ENCODE results near the gene ERN1. TPM values are rescaled to one million over a fixed set of nuclear protein-coding genes. Genes with fewer than 3 reads are reported as not detected.

Gene ERN1
- total RNA-seq, 1 experiment from 2014 or later: 6.5 TPM

GRCh38 chr17:64004218-64004770, 125.7 kb downstream of the ERN1 start (continued):
- TF ChIP-seq E2F5 (CRISPR knock-in tag; IDR thresholded peaks at IDR 0.05): no peak
- TF ChIP-seq FOXP1 (CRISPR knock-in tag; IDR thresholded peaks at IDR 0.05; ENCODE audit: borderline replicate concordance): no peak
- no peak for TF ChIP-seq ESRRA (CRISPR knock-in tag; IDR thresholded peaks at IDR 0.05; ENCODE audit: borderline replicate concordance)
- TF ChIP-seq NR2C2 (CRISPR knock-in tag; IDR thresholded peaks at IDR 0.05): no peak
- TF ChIP-seq GRHL2 (CRISPR knock-in tag; IDR thresholded peaks at IDR 0.05; ENCODE audit: insufficient replicate concordance, severe bottlenecking): no peak
- TF ChIP-seq ZNF232 (CRISPR knock-in tag; IDR thresholded peaks at IDR 0.05): no peak
- TF ChIP-seq E2F4 (CRISPR knock-in tag; IDR thresholded peaks at IDR 0.05; ENCODE audit: borderline replicate concordance, low read depth): no peak

DNA sequence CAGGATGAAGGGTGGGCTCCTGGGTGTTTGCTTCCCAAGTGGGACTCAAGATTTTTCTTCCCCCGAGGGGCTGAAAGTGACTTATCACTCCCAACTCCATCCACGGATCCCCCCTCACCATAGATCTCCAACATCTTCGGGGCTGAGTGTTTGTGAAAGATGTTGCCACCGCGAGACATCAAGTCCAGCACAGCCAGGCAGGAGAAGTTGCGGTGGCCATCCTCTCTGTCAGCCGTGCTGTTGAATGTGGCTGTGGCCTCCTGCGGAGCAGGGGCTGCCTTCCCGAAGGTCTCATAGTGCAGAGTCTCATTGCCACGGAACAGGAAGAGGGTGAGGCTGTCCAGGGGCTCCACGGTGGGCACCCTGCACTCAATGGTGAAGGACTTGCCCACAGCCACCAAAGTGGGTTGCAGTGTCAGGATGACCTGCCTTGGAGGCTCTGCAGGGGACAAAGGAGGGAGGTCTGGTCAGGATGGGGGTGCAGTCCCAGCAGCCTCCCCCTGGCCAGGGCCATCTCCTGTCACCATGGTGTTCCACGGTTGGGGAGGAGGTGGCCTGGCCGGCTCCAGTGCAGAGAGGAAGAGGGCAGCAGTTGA, 126.3 kb downstream of the ERN1 start:
- DNase-seq (ENCODE audit: low spot score): no peak
- no peaks in the 10 kb centered on the region for H3K36me3 Mint-ChIP-seq
- ChIA-PET POLR2A (no interaction called here), CTCF (no interaction called here)
- no peak for ATAC-seq
- H3K9me3 Mint-ChIP-seq: no peaks in the 10 kb centered on the region
- peaks cover 20% of the 10 kb centered on the region for H3K4me1 Mint-ChIP-seq
- H3K27ac Mint-ChIP-seq: no peak overlapping the region
- no peak overlapping the region for H3K4me3 Mint-ChIP-seq
- peaks cover 11% of the 10 kb centered on the region for H3K27me3 Mint-ChIP-seq (ENCODE audit: low read depth)
- TF ChIP-seq, protein P1, sequence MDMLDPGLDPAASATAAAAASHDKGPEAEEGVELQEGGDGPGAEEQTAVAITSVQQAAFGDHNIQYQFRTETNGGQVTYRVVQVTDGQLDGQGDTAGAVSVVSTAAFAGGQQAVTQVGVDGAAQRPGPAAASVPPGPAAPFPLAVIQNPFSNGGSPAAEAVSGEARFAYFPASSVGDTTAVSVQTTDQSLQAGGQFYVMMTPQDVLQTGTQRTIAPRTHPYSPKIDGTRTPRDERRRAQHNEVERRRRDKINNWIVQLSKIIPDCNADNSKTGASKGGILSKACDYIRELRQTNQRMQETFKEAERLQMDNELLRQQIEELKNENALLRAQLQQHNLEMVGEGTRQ (CRISPR knock-in tag; IDR thresholded peaks at IDR 0.05): no peak
- TF ChIP-seq PRDM15 (CRISPR knock-in tag; IDR thresholded peaks at IDR 0.05): no peak
- TF ChIP-seq ZNF416 (CRISPR knock-in tag; IDR thresholded peaks at IDR 0.05): no peak
- TF ChIP-seq ATF6 (CRISPR knock-in tag; IDR thresholded peaks at IDR 0.05): no peak
- no peak for TF ChIP-seq MYBL2 (CRISPR knock-in tag; IDR thresholded peaks at IDR 0.05)
- TF ChIP-seq EMX1 (CRISPR knock-in tag; IDR thresholded peaks at IDR 0.05): no peak
- TF ChIP-seq CBFB (CRISPR knock-in tag; IDR thresholded peaks at IDR 0.05; ENCODE audit: low read depth): no peak
- TF ChIP-seq NR3C1 (CRISPR knock-in tag; conservative IDR thresholded peaks at IDR 0.05; ENCODE audit: low read depth): no peak
- TF ChIP-seq ZNF138 (CRISPR knock-in tag; conservative IDR thresholded peaks at IDR 0.05): no peak
- no peak for TF ChIP-seq GRHL2 (CRISPR knock-in tag; IDR thresholded peaks at IDR 0.05; ENCODE audit: insufficient replicate concordance, severe bottlenecking)
- no peak for TF ChIP-seq ZNF671 (CRISPR knock-in tag; IDR thresholded peaks at IDR 0.05)
- TF ChIP-seq, protein P2, sequence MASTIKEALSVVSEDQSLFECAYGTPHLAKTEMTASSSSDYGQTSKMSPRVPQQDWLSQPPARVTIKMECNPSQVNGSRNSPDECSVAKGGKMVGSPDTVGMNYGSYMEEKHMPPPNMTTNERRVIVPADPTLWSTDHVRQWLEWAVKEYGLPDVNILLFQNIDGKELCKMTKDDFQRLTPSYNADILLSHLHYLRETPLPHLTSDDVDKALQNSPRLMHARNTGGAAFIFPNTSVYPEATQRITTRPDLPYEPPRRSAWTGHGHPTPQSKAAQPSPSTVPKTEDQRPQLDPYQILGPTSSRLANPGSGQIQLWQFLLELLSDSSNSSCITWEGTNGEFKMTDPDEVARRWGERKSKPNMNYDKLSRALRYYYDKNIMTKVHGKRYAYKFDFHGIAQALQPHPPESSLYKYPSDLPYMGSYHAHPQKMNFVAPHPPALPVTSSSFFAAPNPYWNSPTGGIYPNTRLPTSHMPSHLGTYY (CRISPR knock-in tag; IDR thresholded peaks at IDR 0.05): no peak
- TF ChIP-seq PRRX2 (CRISPR knock-in tag; IDR thresholded peaks at IDR 0.05): no peak
- TF ChIP-seq NR1H2 (CRISPR knock-in tag; IDR thresholded peaks at IDR 0.05): no peak
- TF ChIP-seq, protein P3, sequence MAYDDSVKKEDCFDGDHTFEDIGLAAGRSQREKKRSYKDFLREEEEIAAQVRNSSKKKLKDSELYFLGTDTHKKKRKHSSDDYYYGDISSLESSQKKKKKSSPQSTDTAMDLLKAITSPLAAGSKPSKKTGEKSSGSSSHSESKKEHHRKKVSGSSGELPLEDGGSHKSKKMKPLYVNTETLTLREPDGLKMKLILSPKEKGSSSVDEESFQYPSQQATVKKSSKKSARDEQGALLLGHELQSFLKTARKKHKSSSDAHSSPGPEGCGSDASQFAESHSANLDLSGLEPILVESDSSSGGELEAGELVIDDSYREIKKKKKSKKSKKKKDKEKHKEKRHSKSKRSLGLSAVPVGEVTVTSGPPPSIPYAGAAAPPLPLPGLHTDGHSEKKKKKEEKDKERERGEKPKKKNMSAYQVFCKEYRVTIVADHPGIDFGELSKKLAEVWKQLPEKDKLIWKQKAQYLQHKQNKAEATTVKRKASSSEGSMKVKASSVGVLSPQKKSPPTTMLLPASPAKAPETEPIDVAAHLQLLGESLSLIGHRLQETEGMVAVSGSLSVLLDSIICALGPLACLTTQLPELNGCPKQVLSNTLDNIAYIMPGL (CRISPR knock-in tag; IDR thresholded peaks at IDR 0.05): no peak
- TF ChIP-seq CREM (CRISPR knock-in tag; IDR thresholded peaks at IDR 0.05): no peak
- TF ChIP-seq, protein P4, sequence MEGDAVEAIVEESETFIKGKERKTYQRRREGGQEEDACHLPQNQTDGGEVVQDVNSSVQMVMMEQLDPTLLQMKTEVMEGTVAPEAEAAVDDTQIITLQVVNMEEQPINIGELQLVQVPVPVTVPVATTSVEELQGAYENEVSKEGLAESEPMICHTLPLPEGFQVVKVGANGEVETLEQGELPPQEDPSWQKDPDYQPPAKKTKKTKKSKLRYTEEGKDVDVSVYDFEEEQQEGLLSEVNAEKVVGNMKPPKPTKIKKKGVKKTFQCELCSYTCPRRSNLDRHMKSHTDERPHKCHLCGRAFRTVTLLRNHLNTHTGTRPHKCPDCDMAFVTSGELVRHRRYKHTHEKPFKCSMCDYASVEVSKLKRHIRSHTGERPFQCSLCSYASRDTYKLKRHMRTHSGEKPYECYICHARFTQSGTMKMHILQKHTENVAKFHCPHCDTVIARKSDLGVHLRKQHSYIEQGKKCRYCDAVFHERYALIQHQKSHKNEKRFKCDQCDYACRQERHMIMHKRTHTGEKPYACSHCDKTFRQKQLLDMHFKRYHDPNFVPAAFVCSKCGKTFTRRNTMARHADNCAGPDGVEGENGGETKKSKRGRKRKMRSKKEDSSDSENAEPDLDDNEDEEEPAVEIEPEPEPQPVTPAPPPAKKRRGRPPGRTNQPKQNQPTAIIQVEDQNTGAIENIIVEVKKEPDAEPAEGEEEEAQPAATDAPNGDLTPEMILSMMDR (IDR thresholded peaks at IDR 0.05): no peak

Data from WTC11 (cell line).